ENCODE data around the gene CMYA5.

Gene CMYA5

GRCh38 chr5:79686799-79687198 is 2.8 kb upstream of the CMYA5 start:
- no peaks in the 10 kb centered on the region for H3K9me3 ChIP-seq (replicated peaks; ENCODE audit: low read length)
- peaks cover 22% of the 10 kb centered on the region for H3K4me1 ChIP-seq (ENCODE audit: control insufficient read depth, insufficient read depth, low read length)
- H3K36me3 ChIP-seq (ENCODE audit: insufficient read depth, low read length), result peaks cover 21% of the 10 kb centered on the region
- H3K4me2 ChIP-seq (ENCODE audit: low read length), result no peak overlapping the region
- no peak overlapping the region for H3K9ac ChIP-seq (ENCODE audit: low read depth, low read length)
- no peak overlapping the region for H3K4me3 ChIP-seq (ENCODE audit: low read length)
- no peaks in the 10 kb centered on the region for H3K27me3 ChIP-seq (ENCODE audit: control insufficient read depth, insufficient read depth, low read length)

DNA sequence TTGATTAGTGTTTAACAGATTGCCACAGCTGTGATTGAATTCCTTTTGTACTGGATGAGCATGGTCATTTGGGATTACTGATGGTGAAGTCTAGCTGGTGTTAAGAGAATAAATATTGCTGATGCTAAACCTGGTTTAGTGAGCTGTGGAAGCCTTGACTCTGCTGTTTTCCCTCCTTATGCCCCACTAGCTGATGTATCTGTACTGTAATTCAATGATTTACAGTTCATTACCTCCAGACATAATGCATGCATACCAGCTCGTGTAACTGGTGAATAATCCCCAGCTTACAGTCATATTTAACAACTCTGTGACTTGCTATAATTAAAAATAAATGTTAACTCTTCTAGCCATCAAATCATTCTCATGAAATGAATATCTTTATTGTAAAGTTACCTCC is 1.7 kb upstream of the CMYA5 start:
- no peaks in the 10 kb centered on the region for H3K27me3 ChIP-seq (ENCODE audit: control insufficient read depth, insufficient read depth, low read length)
- no peaks in the 10 kb centered on the region for H3K9me3 ChIP-seq (replicated peaks; ENCODE audit: low read length)
- no peak overlapping the region for H3K9ac ChIP-seq (ENCODE audit: low read depth, low read length)
- H3K36me3 ChIP-seq (ENCODE audit: insufficient read depth, low read length), result peaks cover 15% of the 10 kb centered on the region
- H3K4me3 ChIP-seq (ENCODE audit: low read length), result no peak overlapping the region
- no peak overlapping the region for H3K4me2 ChIP-seq (ENCODE audit: low read length)
- H3K4me1 ChIP-seq (ENCODE audit: control insufficient read depth, insufficient read depth, low read length), result peaks cover 22% of the 10 kb centered on the region

GRCh38 chr5:79691007-79691406 is 1.4 kb downstream of the CMYA5 start:
- H3K4me2 ChIP-seq (ENCODE audit: low read length), result no peak overlapping the region
- H3K27me3 ChIP-seq (ENCODE audit: control insufficient read depth, insufficient read depth, low read length), result no peaks in the 10 kb centered on the region
- no peak overlapping the region for H3K4me3 ChIP-seq (ENCODE audit: low read length)
- peaks cover 22% of the 10 kb centered on the region for H3K4me1 ChIP-seq (ENCODE audit: control insufficient read depth, insufficient read depth, low read length)
- H3K9me3 ChIP-seq (replicated peaks; ENCODE audit: low read length), result no peaks in the 10 kb centered on the region
- H3K36me3 ChIP-seq (ENCODE audit: insufficient read depth, low read length), result peaks cover 9% of the 10 kb centered on the region
- H3K9ac ChIP-seq (ENCODE audit: low read depth, low read length), result no peak overlapping the region

- H3K4me3 ChIP-seq (ENCODE audit: low read length), result no peak overlapping the region
- peaks cover 13% of the 10 kb centered on the region for H3K4me1 ChIP-seq (ENCODE audit: control insufficient read depth, insufficient read depth, low read length)
- H3K27me3 ChIP-seq (ENCODE audit: control insufficient read depth, insufficient read depth, low read length), result no peaks in the 10 kb centered on the region
- peaks cover 5% of the 10 kb centered on the region for H3K36me3 ChIP-seq (ENCODE audit: insufficient read depth, low read length)
- no peak overlapping the region for H3K4me2 ChIP-seq (ENCODE audit: low read length)
- no peak overlapping the region for H3K9ac ChIP-seq (ENCODE audit: low read depth, low read length)
- no peaks in the 10 kb centered on the region for H3K9me3 ChIP-seq (replicated peaks; ENCODE audit: low read length)
These were observed 3.0 kb downstream of the CMYA5 start for GRCh38 chr5:79692596-79692995.

GRCh38 chr5:79694183-79694582 is 4.5 kb downstream of the CMYA5 start:
- Histone ChIP-seq H3K9me3 (replicated peaks; ENCODE audit: low read length) (no peaks in the 10 kb centered on the region), H3K4me3 (ENCODE audit: low read length) (no peak overlapping the region), H3K4me2 (ENCODE audit: low read length) (no peak overlapping the region), H3K36me3 (ENCODE audit: insufficient read depth, low read length) (peaks cover under 1% of the 10 kb centered on the region), H3K9ac (ENCODE audit: low read depth, low read length) (no peak overlapping the region), H3K4me1 (ENCODE audit: control insufficient read depth, insufficient read depth, low read length) (peaks cover 12% of the 10 kb centered on the region), H3K27me3 (ENCODE audit: control insufficient read depth, insufficient read depth, low read length) (no peaks in the 10 kb centered on the region)

DNA sequence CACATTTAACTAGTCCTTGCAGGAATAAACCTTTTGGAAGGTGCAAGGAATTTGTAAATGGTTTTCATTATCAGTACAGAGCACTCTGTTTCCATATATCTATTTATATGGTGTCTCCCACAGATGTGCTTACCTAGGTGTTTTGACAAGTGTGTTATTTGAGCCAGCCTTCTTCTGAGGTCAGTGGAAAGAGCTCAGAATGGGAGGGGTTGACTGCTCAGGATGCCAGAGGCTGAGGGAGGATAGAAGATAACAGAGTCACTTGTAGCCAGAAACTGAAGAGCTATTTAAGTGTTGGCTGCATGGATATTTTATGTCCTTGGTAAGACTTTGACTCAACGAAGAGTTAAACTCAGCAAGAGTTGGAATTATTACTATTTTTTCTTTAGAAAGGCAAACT is 5.0 kb downstream of the CMYA5 start:
- H3K36me3 ChIP-seq (ENCODE audit: insufficient read depth, low read length), result no peaks in the 10 kb centered on the region

GRCh38 chr5:79695526-79695925 is 5.9 kb downstream of the CMYA5 start:
- no peak overlapping the region for H3K4me3 ChIP-seq (ENCODE audit: low read length)
- H3K9ac ChIP-seq (ENCODE audit: low read depth, low read length), result no peak overlapping the region
- no peaks in the 10 kb centered on the region for H3K9me3 ChIP-seq (replicated peaks; ENCODE audit: low read length)

More for the DNA sequence above, 5.0 kb downstream of the CMYA5 start:
- no peaks in the 10 kb centered on the region for H3K9me3 ChIP-seq (replicated peaks; ENCODE audit: low read length)
- H3K4me2 ChIP-seq (ENCODE audit: low read length), result no peak overlapping the region
- no peaks in the 10 kb centered on the region for H3K27me3 ChIP-seq (ENCODE audit: control insufficient read depth, insufficient read depth, low read length)
- H3K4me3 ChIP-seq (ENCODE audit: low read length), result no peak overlapping the region
- peaks cover 7% of the 10 kb centered on the region for H3K4me1 ChIP-seq (ENCODE audit: control insufficient read depth, insufficient read depth, low read length)
- H3K9ac ChIP-seq (ENCODE audit: low read depth, low read length), result no peak overlapping the region

GRCh38 chr5:79697222-79698170 is 7.9 kb downstream of the CMYA5 start:
- H3K27me3 ChIP-seq (ENCODE audit: control insufficient read depth, insufficient read depth, low read length), result no peaks in the 10 kb centered on the region
- no peaks in the 10 kb centered on the region for H3K4me1 ChIP-seq (ENCODE audit: control insufficient read depth, insufficient read depth, low read length)
- H3K4me3 ChIP-seq (ENCODE audit: low read length), result no peak overlapping the region
- no peaks in the 10 kb centered on the region for H3K36me3 ChIP-seq (ENCODE audit: insufficient read depth, low read length)
- H3K9me3 ChIP-seq (replicated peaks; ENCODE audit: low read length), result no peaks in the 10 kb centered on the region
- no peak overlapping the region for H3K9ac ChIP-seq (ENCODE audit: low read depth, low read length)
- no peak overlapping the region for H3K4me2 ChIP-seq (ENCODE audit: low read length)

More at GRCh38 chr5:79695526-79695925, 5.9 kb downstream of the CMYA5 start:
- Histone ChIP-seq H3K4me2 (ENCODE audit: low read length) (no peak overlapping the region), H3K27me3 (ENCODE audit: control insufficient read depth, insufficient read depth, low read length) (no peaks in the 10 kb centered on the region), H3K4me1 (ENCODE audit: control insufficient read depth, insufficient read depth, low read length) (no peaks in the 10 kb centered on the region), H3K36me3 (ENCODE audit: insufficient read depth, low read length) (no peaks in the 10 kb centered on the region)

DNA sequence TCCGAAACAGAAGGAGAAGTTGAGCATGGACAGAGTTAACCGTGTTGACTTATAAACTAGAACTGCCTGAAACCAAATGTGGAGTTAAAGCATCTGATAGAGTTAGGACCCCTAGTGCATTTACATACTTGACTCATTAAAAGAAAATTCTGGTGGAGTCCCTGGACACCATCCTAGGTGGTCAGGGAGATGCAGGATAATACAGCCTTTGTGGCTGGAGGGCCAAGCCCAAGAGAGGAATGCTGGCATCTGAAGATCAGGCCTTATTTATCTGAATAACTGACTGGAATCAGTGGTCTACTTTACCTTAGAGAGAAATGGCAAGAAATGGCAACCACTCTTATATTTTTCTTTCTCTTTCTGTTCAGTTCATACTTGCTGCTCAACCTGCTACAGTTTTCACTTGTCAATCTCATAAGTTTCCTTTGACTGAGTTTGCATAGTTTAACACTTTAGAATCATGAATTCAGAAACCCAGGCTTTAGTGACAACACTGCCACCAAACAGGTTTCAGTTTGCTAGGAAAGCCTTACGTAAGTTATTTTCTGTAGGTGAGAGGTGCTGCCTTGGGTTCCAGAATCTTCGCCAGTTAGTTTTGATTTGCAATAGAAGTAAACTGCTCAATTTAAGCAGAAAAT is 10.2 kb downstream of the CMYA5 start:
- no peak overlapping the region for H3K9ac ChIP-seq (ENCODE audit: low read depth, low read length)
- no peak overlapping the region for H3K4me3 ChIP-seq (ENCODE audit: low read length)
- H3K27me3 ChIP-seq (ENCODE audit: control insufficient read depth, insufficient read depth, low read length), result no peaks in the 10 kb centered on the region
- H3K4me2 ChIP-seq (ENCODE audit: low read length), result no peak overlapping the region
- H3K36me3 ChIP-seq (ENCODE audit: insufficient read depth, low read length), result no peaks in the 10 kb centered on the region
- H3K9me3 ChIP-seq (replicated peaks; ENCODE audit: low read length), result no peaks in the 10 kb centered on the region
- peaks cover 3% of the 10 kb centered on the region for H3K4me1 ChIP-seq (ENCODE audit: control insufficient read depth, insufficient read depth, low read length)

- no peaks in the 10 kb centered on the region for H3K36me3 ChIP-seq (ENCODE audit: insufficient read depth, low read length)
- no peak overlapping the region for H3K4me2 ChIP-seq (ENCODE audit: low read length)
- H3K9me3 ChIP-seq (replicated peaks; ENCODE audit: low read length), result no peaks in the 10 kb centered on the region
- H3K4me1 ChIP-seq (ENCODE audit: control insufficient read depth, insufficient read depth, low read length), result peaks cover 3% of the 10 kb centered on the region
- H3K27me3 ChIP-seq (ENCODE audit: control insufficient read depth, insufficient read depth, low read length), result no peaks in the 10 kb centered on the region
- H3K4me3 ChIP-seq (ENCODE audit: low read length), result no peak overlapping the region
- H3K9ac ChIP-seq (ENCODE audit: low read depth, low read length), result no peak overlapping the region
These were observed 13.2 kb downstream of the CMYA5 start for GRCh38 chr5:79702606-79703380.

GRCh38 chr5:79703381-79703645 is 13.7 kb downstream of the CMYA5 start:
- Histone ChIP-seq H3K9me3 (replicated peaks; ENCODE audit: low read length) (no peaks in the 10 kb centered on the region), H3K4me2 (ENCODE audit: low read length) (no peak overlapping the region), H3K36me3 (ENCODE audit: insufficient read depth, low read length) (no peaks in the 10 kb centered on the region), H3K4me1 (ENCODE audit: control insufficient read depth, insufficient read depth, low read length) (peaks cover 3% of the 10 kb centered on the region), H3K9ac (ENCODE audit: low read depth, low read length) (no peak overlapping the region), H3K4me3 (ENCODE audit: low read length) (no peak overlapping the region), H3K27me3 (ENCODE audit: control insufficient read depth, insufficient read depth, low read length) (no peaks in the 10 kb centered on the region)

Data from skeletal muscle satellite cell (primary cell).